ENCODE results near the gene MYT1. TPM values are rescaled to one million over a fixed set of nuclear protein-coding genes. Genes with fewer than 3 reads are reported as not detected.

Gene MYT1
- total RNA-seq (2013): 0.02 TPM
- polyA plus RNA-seq (not detected), polyA minus RNA-seq (not detected in 2 replicates), total RNA-seq (0 to 9.3 (median 0.04) reads per million in 11 experiments)

DNA sequence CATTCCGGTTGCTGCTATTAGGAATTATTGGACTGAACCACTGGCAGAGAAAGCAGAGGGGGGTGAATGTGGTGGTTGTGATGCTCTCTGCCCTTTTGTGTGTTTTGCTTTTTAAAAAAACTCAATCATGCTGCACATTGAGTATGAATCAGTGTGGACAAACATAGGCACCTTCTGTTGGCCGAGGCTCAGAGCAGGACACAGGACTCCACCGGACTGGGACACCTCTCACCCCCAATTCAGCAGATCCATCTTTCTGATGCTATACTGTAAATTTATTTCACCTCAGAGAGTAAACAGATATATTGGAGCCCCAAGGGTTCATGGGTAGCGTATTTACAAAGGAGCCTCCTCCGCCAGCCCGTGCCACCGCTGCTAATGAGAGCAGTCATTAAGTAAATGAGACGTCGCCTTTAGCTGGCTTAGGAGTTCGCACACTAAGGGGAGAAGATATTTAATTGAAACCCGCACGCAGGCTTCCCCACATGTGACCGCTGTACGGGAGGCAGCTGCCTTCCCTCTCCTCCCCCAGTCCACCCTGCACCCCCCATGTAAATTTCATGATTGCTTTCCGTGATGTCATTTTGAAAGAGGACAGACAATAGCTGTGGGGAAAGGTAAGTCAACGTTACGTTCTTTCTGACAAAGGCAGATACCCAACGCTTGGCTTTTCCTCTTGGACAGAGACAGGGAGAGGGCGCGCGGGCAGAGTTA is at the start of gene MYT1:
TSS of gene MYT1 (plus strand) at position 330 of the 714 bp plus-strand sequence. CDS start 34,410 bp downstream, outside the sequence.
- Histone ChIP-seq H3K36me3 (replicated peaks in 1 of 2; ENCODE audit: control insufficient read depth in 1 of 2, insufficient read depth in 2 of 2, low read length in 2 of 2) (no peaks in the 10 kb centered on the region), H3K79me2 (ENCODE audit: insufficient read depth, low read length) (no peaks in the 10 kb centered on the region), H3K4me1 (ENCODE audit: control insufficient read depth in 1 of 2, insufficient read depth in 2 of 2, low read length in 2 of 2) (no peaks in the 10 kb centered on the region), H3K9ac (ENCODE audit: insufficient read depth, low read length, poor library complexity, severe bottlenecking) (no peak within 1 kb of the TSS), H3K4me2 (replicated peaks; ENCODE audit: extremely low read depth, low read length, poor library complexity, severe bottlenecking) (no peak within 1 kb of the TSS), H3K27ac (ENCODE audit: low read depth in 1 of 2, low read length in 2 of 2) (no peak within 1 kb of the TSS), H2AFZ (ENCODE audit: insufficient read depth, low read depth, low read length, poor library complexity, severe bottlenecking) (no peak within 1 kb of the TSS), H3K27me3 (ENCODE audit: control insufficient read depth in 2 of 2, insufficient read depth in 2 of 2, low read length in 2 of 2) (peaks cover 0 to 32% of the 10 kb centered on the region in 2 donors), H4K20me1 (ENCODE audit: insufficient read depth, low read length) (no peaks in the 10 kb centered on the region), H3K4me3 (replicated peaks in 1 of 3; ENCODE audit: low read depth in 2 of 3, low read length in 3 of 3) (no peak within 1 kb of the TSS), H3K9me3 (replicated peaks in 1 of 2; ENCODE audit: control insufficient read depth in 1 of 2, insufficient read depth in 1 of 2, low read length in 2 of 2) (no peaks in the 10 kb centered on the region)
- TF ChIP-seq CTCF (IDR thresholded peaks at IDR 0.05): no peak
- DNase-seq: no peak
- intact Hi-C loops (cut with micrococcal nuclease): no loop called here
- Mint-ChIP-seq H3K4me1 (no peaks in the 10 kb centered on the region), H3K27me3 (ENCODE audit: low read depth in 3 of 3) (peaks cover 22 to 37% (median 36%) of the 10 kb centered on the region in 3 donors), H3K9me3 (peaks cover 0 to 2% (median 0%) of the 10 kb centered on the region in 7 donors), H3K27ac (peak within 1 kb of the TSS in 1 of 7 donors; percentile 25), H3K4me3 (no peak within 1 kb of the TSS), H3K36me3 (no peaks in the 10 kb centered on the region)
- 88% methylated on average over 12 of the region's 21 CpGs for WGBS (ENCODE audit: insufficient coverage)

- Mint-ChIP-seq H3K36me3 (no peaks in the 10 kb centered on the region), H3K9me3 (no peaks in the 10 kb centered on the region), H3K4me1 (peaks cover 6% of the 10 kb centered on the region), H3K27ac (no peak overlapping the region), H3K4me3 (no peak overlapping the region), H3K27me3 (ENCODE audit: low read depth in 3 of 3) (peaks cover 4 to 9% (median 8%) of the 10 kb centered on the region in 3 donors)
- Histone ChIP-seq H3K36me3 (replicated peaks in 1 of 2; ENCODE audit: control insufficient read depth in 1 of 2, insufficient read depth in 2 of 2, low read length in 2 of 2) (no peaks in the 10 kb centered on the region), H3K4me3 (replicated peaks in 1 of 3; ENCODE audit: low read depth in 2 of 3, low read length in 3 of 3) (no peak overlapping the region), H3K4me2 (replicated peaks; ENCODE audit: extremely low read depth, low read length, poor library complexity, severe bottlenecking) (no peak overlapping the region), H2AFZ (ENCODE audit: insufficient read depth, low read depth, low read length, poor library complexity, severe bottlenecking) (no peak overlapping the region), H3K4me1 (ENCODE audit: control insufficient read depth in 1 of 2, insufficient read depth in 2 of 2, low read length in 2 of 2) (peaks cover 5 to 6% of the 10 kb centered on the region in 2 donors), H3K9ac (ENCODE audit: insufficient read depth, low read length, poor library complexity, severe bottlenecking) (no peak overlapping the region), H3K9me3 (replicated peaks in 1 of 2; ENCODE audit: control insufficient read depth in 1 of 2, insufficient read depth in 1 of 2, low read length in 2 of 2) (no peaks in the 10 kb centered on the region), H3K79me2 (ENCODE audit: insufficient read depth, low read length) (no peaks in the 10 kb centered on the region), H3K27ac (ENCODE audit: low read depth in 1 of 2, low read length in 2 of 2) (no peak overlapping the region), H3K27me3 (ENCODE audit: control insufficient read depth in 2 of 2, insufficient read depth in 2 of 2, low read length in 2 of 2) (no peaks in the 10 kb centered on the region), H4K20me1 (ENCODE audit: insufficient read depth, low read length) (no peaks in the 10 kb centered on the region)
- 92% methylated on average over 7 of the region's 14 CpGs for WGBS (ENCODE audit: insufficient coverage)
- intact Hi-C loops (cut with micrococcal nuclease): no loop called here
- TF ChIP-seq CTCF (IDR thresholded peaks at IDR 0.05): no peak
- DNase-seq: no peak
Measured at GRCh38 chr20:64115171-64115911, 48.9 kb upstream of the MYT1 start.

Data from CD14-positive monocyte (primary cell).